ENCODE data around the gene PCDHGB1.
"Not testable (repeated sequence)": the region's sequence is repeated elsewhere in the genome, so short reads cannot be mapped to it uniquely, and the experiment has no call there.

PCDHGB1 gene

GRCh38 chr5:141320225-141321169 lies 29.4 kb upstream of the PCDHGB1 start, which contains the start of gene TAF7:
TSS of gene TAF7 (minus strand) at chr5:141320784. CDS start at chr5:141320044, 740 bp downstream.
- in situ Hi-C loops (cut with HindIII; ENCODE audit: low sequenced_read_pairs): no loop called here
- H3K4me3 ChIP-seq (ENCODE audit: low read depth, low read length): peak within 1 kb of the TSS; percentile 76
- peak; percentile 91 for TF ChIP-seq CTCF (IDR thresholded peaks at IDR 0.05; ENCODE audit: low read depth, low read length, missing control alignments)
- DNase-seq (ENCODE audit: low read depth): peak; percentile 90

DNA sequence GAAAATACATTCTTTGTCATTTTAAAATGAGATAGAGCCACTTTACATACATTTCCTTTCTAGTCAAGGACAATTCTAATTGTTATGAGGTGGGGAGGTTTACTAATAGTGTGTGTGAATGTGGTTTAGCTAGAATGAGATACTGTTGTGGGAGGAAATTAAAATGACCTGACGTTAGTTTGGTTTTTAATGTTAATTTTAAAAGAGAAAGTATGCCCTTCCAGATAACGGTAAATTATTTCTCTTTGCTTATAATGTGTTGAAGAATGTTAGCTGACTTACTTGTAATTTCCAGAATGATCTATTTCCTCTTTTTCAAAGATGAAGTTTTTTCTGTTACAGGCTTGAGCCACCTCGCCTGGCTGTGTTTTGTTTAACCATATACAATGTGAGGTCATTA lies 27.6 kb upstream of the PCDHGB1 start:
- H3K4me3 ChIP-seq (ENCODE audit: low read depth, low read length): no peak overlapping the region
- no peak for DNase-seq (ENCODE audit: low read depth)
- TF ChIP-seq CTCF (IDR thresholded peaks at IDR 0.05; ENCODE audit: low read depth, low read length, missing control alignments): no peak
- in situ Hi-C loops (cut with HindIII; ENCODE audit: low sequenced_read_pairs): no loop called here

- in situ Hi-C loops (cut with HindIII; ENCODE audit: low sequenced_read_pairs): no loop called here
- peak; percentile 20 for DNase-seq (ENCODE audit: low read depth)
- H3K4me3 ChIP-seq (ENCODE audit: low read depth, low read length): peak overlapping the region; percentile 38
- TF ChIP-seq CTCF (IDR thresholded peaks at IDR 0.05; ENCODE audit: low read depth, low read length, missing control alignments): peak; percentile 64
Measured at GRCh38 chr5:141326088-141326854, 23.6 kb upstream of the PCDHGB1 start.

GRCh38 chr5:141328231-141328630 lies 21.7 kb upstream of the PCDHGB1 start:
- no peak for TF ChIP-seq CTCF (IDR thresholded peaks at IDR 0.05; ENCODE audit: low read depth, low read length, missing control alignments)
- in situ Hi-C loops (cut with HindIII; ENCODE audit: low sequenced_read_pairs): no loop called here
- DNase-seq (ENCODE audit: low read depth): no peak
- H3K4me3 ChIP-seq (ENCODE audit: low read depth, low read length): no peak overlapping the region

DNA sequence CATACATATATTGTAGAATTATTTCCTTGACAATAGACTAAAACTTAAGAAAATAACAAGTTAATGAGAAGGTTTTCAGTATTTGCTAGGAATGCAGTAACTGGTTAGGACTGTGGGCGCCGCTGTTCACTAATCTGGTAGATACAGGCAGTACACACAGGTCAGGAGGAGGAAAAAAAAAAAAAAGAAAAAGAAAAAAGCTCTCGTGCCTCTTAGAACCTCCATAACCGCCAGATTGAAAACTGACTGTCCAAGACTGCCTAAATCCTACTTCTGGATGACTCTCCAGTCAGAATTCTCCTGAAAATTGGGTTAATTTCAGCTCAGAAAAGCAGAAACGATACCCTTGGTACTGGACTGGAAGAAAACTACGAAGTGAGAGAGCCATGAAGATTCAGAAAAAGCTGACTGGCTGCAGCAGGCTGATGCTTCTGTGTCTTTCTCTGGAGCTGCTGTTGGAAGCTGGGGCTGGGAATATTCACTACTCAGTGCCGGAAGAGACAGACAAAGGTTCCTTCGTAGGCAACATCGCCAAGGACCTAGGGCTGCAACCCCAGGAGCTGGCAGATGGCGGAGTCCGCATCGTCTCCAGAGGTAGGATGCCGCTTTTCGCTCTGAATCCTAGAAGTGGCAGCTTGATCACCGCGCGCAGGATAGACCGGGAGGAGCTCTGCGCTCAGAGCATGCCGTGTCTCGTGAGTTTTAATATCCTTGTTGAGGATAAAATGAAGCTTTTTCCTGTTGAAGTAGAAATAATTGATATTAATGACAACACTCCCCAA lies 19.4 kb upstream of the PCDHGB1 start, which contains the start of gene PCDHGA1:
PCDHGA1 (plus strand) TSS at position 216 of the 782 bp plus-strand sequence.
- peak; percentile 34 for TF ChIP-seq CTCF (IDR thresholded peaks at IDR 0.05; ENCODE audit: low read depth, low read length, missing control alignments)
- peak within 1 kb of the TSS; percentile 22 for H3K4me3 ChIP-seq (ENCODE audit: low read depth, low read length)
- in situ Hi-C loops (cut with HindIII; ENCODE audit: low sequenced_read_pairs): no loop called here
- no peak for DNase-seq (ENCODE audit: low read depth)

GRCh38 chr5:141332571-141332970 lies 17.3 kb upstream of the PCDHGB1 start:
- H3K4me3 ChIP-seq (ENCODE audit: low read depth, low read length); in situ Hi-C loops (cut with HindIII; ENCODE audit: low sequenced_read_pairs); DNase-seq (ENCODE audit: low read depth): not testable (repeated sequence)
